Activated CD4-positive, alpha-beta memory T cell treated with anti-CD3 and anti-CD28 coated beads, Interleukin-2, amount 10 ng/mL, durations not matched to agents 7 days and 5 days (primary cell): ENCODE measurements around the gene GPM6B. TPM values are rescaled to one million over a fixed set of nuclear protein-coding genes. Genes with fewer than 3 reads are reported as not detected.
"Not testable (repeated sequence)": the region's sequence is repeated elsewhere in the genome, so short reads cannot be mapped to it uniquely, and the experiment has no call there.

Experiments
- CTCF ChIA-PET: fragments of 350-600 bp; sonication (Branson Sonifier 250); formaldehyde crosslinking; loops from one replicate; lab custom pipeline; 2021; ENCODE audit warnings: antibody characterized with exemption, inconsistent platforms; lab: Charles Lee
- POLR2A ChIA-PET: fragments of 350-600 bp; sonication (Branson Sonifier 250); formaldehyde crosslinking; loops from one replicate; lab custom pipeline; 2021; ENCODE audit warnings: antibody characterized with exemption; lab: Charles Lee
- DNase-seq: peaks from one replicate; pipeline ENCODE4 v3.0.0-alpha.2; 2020
- H3K27ac Mint-ChIP-seq: one replicate; pipeline ENCODE4 v1.8.0; 2021; ENCODE audit warnings: mild to moderate bottlenecking, mixed read lengths
- H3K27me3 Mint-ChIP-seq: one replicate; pipeline ENCODE4 v1.8.0; 2021; ENCODE audit warnings: mixed read lengths
- H3K36me3 Mint-ChIP-seq: one replicate; pipeline ENCODE4 v1.8.0; 2021; ENCODE audit warnings: low read depth, mixed read lengths
- H3K4me1 Mint-ChIP-seq: one replicate; pipeline ENCODE4 v1.8.0; 2021; ENCODE audit warnings: mixed read lengths
- H3K4me3 Mint-ChIP-seq: one replicate; pipeline ENCODE4 v1.8.0; 2021; ENCODE audit warnings: mild to moderate bottlenecking, mixed read lengths
- H3K9me3 Mint-ChIP-seq: one replicate; pipeline ENCODE4 v1.8.0; 2021; ENCODE audit warnings: mixed read lengths
- total RNA-seq, 2 experiments: library from RNA; stranded (reverse); gene quantifications; one replicate each; pipeline ENCODE4 v1.2.3, GENCODE V29; 2021

Gene GPM6B
- total RNA-seq, 2 experiments from 2014 or later: not detected

GRCh38 chrX:13730523-13730922 lies 86.4 kb downstream of the GPM6B start:
- H3K27me3 Mint-ChIP-seq, POLR2A ChIA-PET, H3K27ac Mint-ChIP-seq, DNase-seq, H3K9me3 Mint-ChIP-seq, H3K4me3 Mint-ChIP-seq, CTCF ChIA-PET: not testable (repeated sequence)
- peaks cover 63% of the 10 kb centered on the region for H3K4me1 Mint-ChIP-seq
- H3K36me3 Mint-ChIP-seq: peaks cover 74% of the 10 kb centered on the region

DNA sequence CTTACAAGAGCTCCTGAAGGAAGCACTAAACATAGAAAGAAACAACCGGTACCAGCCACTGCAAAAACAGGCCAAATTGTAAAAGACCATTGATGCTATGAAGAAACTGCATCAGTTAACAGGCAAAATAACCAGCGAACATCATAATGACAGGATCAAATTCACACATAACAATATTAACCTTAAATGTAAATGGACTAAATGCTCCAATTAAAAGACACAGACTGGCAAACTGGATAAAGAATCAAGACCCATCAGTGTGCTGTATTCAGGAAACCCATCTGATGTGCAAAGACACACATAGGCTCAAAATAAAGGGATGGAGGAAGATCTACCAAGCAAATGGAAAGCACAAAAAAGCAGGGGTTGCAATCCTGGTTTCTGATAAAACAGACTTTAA lies 90.3 kb downstream of the GPM6B start:
- Mint-ChIP-seq H3K27ac (peak overlapping the region; percentile 71), H3K4me1 (peaks cover 65% of the 10 kb centered on the region), H3K36me3 (peaks cover 74% of the 10 kb centered on the region)
- CTCF ChIA-PET, H3K9me3 Mint-ChIP-seq, H3K4me3 Mint-ChIP-seq, DNase-seq, H3K27me3 Mint-ChIP-seq: not testable (repeated sequence)
- POLR2A ChIA-PET: interaction anchor here (5.7 kb wide), 1 partner anchor 8 kb away, joined by 62 read pairs; the partner anchor contains the start of genes OFD1 and TRAPPC2

DNA sequence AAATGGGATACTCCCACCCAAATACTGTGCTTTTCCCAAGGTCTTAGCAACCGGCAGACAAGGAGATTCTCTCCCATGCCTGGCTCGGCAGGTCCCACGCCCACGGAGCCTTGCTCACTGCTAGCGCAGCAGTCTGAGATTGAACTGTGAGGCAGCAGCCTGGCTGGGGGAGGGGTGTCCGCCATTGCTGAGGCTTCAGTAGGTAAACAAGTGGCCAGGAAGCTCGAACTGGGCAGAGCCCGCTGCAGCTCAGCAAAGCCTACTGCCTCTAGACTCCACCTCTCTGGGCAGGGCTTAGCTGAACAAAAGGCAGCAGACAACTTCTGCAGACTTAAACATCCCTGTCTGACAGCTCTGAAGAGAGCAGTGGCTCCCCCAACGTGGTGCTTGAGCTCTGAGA lies 92.0 kb downstream of the GPM6B start:
- peak overlapping the region; percentile 24 for H3K4me3 Mint-ChIP-seq
- CTCF ChIA-PET: interaction anchor here (1.6 kb wide), 1 partner anchor 10 kb away, joined by 4 read pairs; the partner anchor contains the start of genes OFD1 and TRAPPC2
- peaks cover 69% of the 10 kb centered on the region for H3K36me3 Mint-ChIP-seq
- H3K9me3 Mint-ChIP-seq, H3K27me3 Mint-ChIP-seq: not testable (repeated sequence)
- H3K27ac Mint-ChIP-seq: peak overlapping the region; percentile 71
- peaks cover 50% of the 10 kb centered on the region for H3K4me1 Mint-ChIP-seq
- DNase-seq: peak; percentile 69
- POLR2A ChIA-PET: interaction anchor here (0.6 to 5.7 kb wide), 3 partner anchors 10 to 568 kb away, joined by 3 to 62 read pairs (median 3); partner anchors contain the start of genes OFD1, RAB9A and TRAPPC2

DNA sequence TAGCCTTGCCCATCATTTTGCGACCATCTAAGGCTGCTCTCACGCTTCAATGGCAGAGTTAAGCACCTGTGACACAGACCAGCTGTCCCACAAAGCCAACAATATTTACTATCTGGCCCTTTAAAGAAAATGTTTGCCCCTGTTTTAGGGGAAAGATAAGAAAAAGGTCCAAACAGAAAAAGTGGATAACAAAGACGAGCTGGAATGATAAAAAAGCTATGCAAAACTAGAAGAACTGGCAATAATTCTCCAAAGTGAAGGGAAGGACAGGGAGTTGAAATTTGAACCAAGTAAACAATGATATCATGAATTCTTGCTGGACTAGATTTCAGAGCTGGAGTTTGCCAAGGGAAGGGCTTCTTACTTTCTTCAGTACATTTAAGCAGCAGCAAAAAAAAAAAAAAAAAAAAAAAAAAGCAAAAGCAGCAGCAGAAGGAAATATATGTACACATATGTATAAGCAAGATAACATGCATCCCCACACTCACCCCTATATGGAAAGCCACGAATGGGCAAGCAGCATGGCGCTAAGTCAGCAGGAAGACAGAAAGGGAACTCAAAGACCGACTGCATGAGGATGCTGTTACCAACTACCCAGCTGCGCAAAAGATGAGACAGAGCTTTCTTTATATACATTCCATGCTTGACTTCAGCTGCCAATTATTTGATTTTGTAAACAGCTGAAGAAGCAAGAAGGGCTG lies 94.9 kb downstream of the GPM6B start:
- DNase-seq: no peak

GRCh38 chrX:13721371-13721770 lies 95.5 kb downstream of the GPM6B start:
- ChIA-PET CTCF (interaction anchor here (0.6 to 0.7 kb wide), 2 partner anchors 14 to 1157 kb away, joined by 3 read pairs; no protein-coding TSS in a partner anchor), POLR2A (interaction anchor here (5.7 kb wide), 1 partner anchor 14 kb away, joined by 62 read pairs; the partner anchor contains the start of genes OFD1 and TRAPPC2)
- Mint-ChIP-seq H3K9me3 (peaks cover 3% of the 10 kb centered on the region), H3K4me3 (no peak overlapping the region), H3K4me1 (peaks cover 56% of the 10 kb centered on the region), H3K27me3 (no peaks in the 10 kb centered on the region), H3K36me3 (peaks cover 60% of the 10 kb centered on the region), H3K27ac (no peak overlapping the region)
- DNase-seq: no peak

More for the DNA sequence above, 94.9 kb downstream of the GPM6B start:
- ChIA-PET CTCF (interaction anchor here (0.6 to 0.7 kb wide), 2 partner anchors 13 to 1157 kb away, joined by 3 read pairs; no protein-coding TSS in a partner anchor), POLR2A (interaction anchor here (5.7 kb wide), 1 partner anchor 13 kb away, joined by 62 read pairs; the partner anchor contains the start of genes OFD1 and TRAPPC2)
- no peak overlapping the region for H3K27ac Mint-ChIP-seq
- peaks cover 3% of the 10 kb centered on the region for H3K9me3 Mint-ChIP-seq
- no peak overlapping the region for H3K4me3 Mint-ChIP-seq
- H3K27me3 Mint-ChIP-seq: no peaks in the 10 kb centered on the region
- peaks cover 59% of the 10 kb centered on the region for H3K4me1 Mint-ChIP-seq
- H3K36me3 Mint-ChIP-seq: peaks cover 63% of the 10 kb centered on the region

Other genes starting within 250 kb of the GPM6B start
- gene EGFL6, start 247.5 kb downstream of the GPM6B start, total RNA-seq: 1 to 10 TPM; 3.3 to 3.8 TPM
- 1 to 10 TPM; 4.3 to 4.6 TPM for gene TCEANC, start 164.0 kb downstream of the GPM6B start, total RNA-seq
- 10 to 100 TPM; 16.8 to 17.5 TPM for gene RAB9A, start 128.0 kb downstream of the GPM6B start, total RNA-seq
- 10 to 100 TPM; 21.0 to 22.6 TPM for gene TRAPPC2, start 82.5 kb downstream of the GPM6B start, total RNA-seq
- gene OFD1, start 82.3 kb downstream of the GPM6B start, total RNA-seq: 10 to 100 TPM; 41.3 to 47.3 TPM
- 10 to 100 TPM; 14.3 to 16.0 TPM for gene GEMIN8, start 212.8 kb upstream of the GPM6B start, total RNA-seq